ENCODE data around the gene FBXW11. TPM values are rescaled to one million over a fixed set of nuclear protein-coding genes. Genes with fewer than 3 reads are reported as not detected.

FBXW11 gene
- total RNA-seq, 2 donors from 2014 or later, result 29.0 to 64.6 TPM

GRCh38 chr5:171984748-171985419 lies 21.6 kb downstream of the FBXW11 start:
- Histone ChIP-seq H3K4me3 (no peak overlapping the region), H3K27ac (no peak overlapping the region), H3K27me3 (no peaks in the 10 kb centered on the region), H3K9me3 (peaks cover 0 to 8% (median 0%) of the 10 kb centered on the region in 3 donors), H3K4me1 (peaks cover 57% of the 10 kb centered on the region), H3K36me3 (replicated peaks in 1 of 2; ENCODE audit: insufficient read depth in 1 of 2, low read depth in 2 of 2) (no peaks in the 10 kb centered on the region)
- DNase-seq (no peak), ATAC-seq (no peak)
- intact Hi-C loops (cut with DNase I), result loop anchor here (10.0 kb wide), 1 partner anchor 70 kb away; no protein-coding TSS in a partner anchor
- 78 to 83% methylated on average over 6 of the region's 6 CpGs for WGBS, 2 donors
- TF ChIP-seq POLR2A (IDR thresholded peaks at IDR 0.05) (no peak), CTCF (IDR thresholded peaks at IDR 0.05) (no peak)

DNA sequence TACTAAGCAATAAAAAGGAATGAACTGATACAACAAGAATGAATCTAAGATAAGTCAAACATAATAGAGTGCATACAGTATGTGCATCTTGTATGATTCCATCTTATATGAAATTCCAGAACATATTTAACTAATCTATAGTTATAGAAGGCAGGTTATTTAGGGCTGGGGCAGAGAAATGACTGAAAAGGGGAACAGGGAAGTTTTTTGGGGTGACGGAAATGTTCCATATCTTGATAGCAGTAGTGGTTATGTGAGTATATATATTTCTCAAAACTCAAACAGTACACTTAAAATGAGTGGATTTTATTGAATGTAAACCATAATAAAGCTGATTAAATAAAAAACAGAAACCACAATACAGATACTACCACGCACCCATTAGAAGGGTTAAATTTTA lies 24.6 kb downstream of the FBXW11 start:
- Histone ChIP-seq H3K4me3 (no peak overlapping the region), H3K9me3 (peaks cover 0 to 12% (median 0%) of the 10 kb centered on the region in 3 donors), H3K36me3 (replicated peaks in 1 of 2; ENCODE audit: insufficient read depth in 1 of 2, low read depth in 2 of 2) (no peaks in the 10 kb centered on the region), H3K4me1 (peaks cover 52% of the 10 kb centered on the region), H3K27ac (no peak overlapping the region), H3K27me3 (no peaks in the 10 kb centered on the region)
- no peak for TF ChIP-seq POLR2A (IDR thresholded peaks at IDR 0.05)
- no peak for TF ChIP-seq CTCF (IDR thresholded peaks at IDR 0.05)
- DNase-seq, result no peak
- no peak for ATAC-seq
- 92 to 97% methylated on average over 2 of the region's 2 CpGs for WGBS, 2 donors
- intact Hi-C loops (cut with DNase I), result loop anchor here (10.0 kb wide), 1 partner anchor 67 kb away; no protein-coding TSS in a partner anchor

DNA sequence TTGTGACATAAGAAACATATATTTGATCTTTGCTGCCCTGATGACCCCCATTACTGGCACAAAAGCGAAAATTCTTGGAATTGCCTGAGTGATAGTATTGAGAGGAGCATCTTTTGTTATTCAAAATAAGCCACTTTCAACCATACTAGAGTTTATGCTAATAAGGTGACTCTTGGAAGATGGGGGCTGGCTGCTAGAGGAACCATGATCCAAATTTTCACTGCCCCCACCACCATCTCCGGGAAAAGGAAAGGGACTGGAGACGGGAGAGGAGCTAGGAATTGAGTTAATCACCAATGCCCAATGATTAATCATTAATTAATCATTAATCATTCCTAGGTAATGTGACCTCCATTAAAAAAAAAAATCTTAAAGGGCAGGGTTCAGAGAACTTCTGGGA lies 25.6 kb downstream of the FBXW11 start:
- peaks cover 63% of the 10 kb centered on the region for H3K4me1 ChIP-seq
- H3K27me3 ChIP-seq, result no peaks in the 10 kb centered on the region
- ATAC-seq (no peak), DNase-seq (no peak)
- no peak overlapping the region for H3K4me3 ChIP-seq
- no peak overlapping the region for H3K27ac ChIP-seq
- H3K36me3 ChIP-seq (replicated peaks in 1 of 2; ENCODE audit: insufficient read depth in 1 of 2, low read depth in 2 of 2), result no peaks in the 10 kb centered on the region
- intact Hi-C loops (cut with DNase I), result loop anchor here (10.0 kb wide), 1 partner anchor 66 kb away; no protein-coding TSS in a partner anchor
- TF ChIP-seq CTCF (IDR thresholded peaks at IDR 0.05), result no peak
- peaks cover 0 to 12% (median 0%) of the 10 kb centered on the region in 3 donors for H3K9me3 ChIP-seq
- 55 to 67% methylated on average over 3 of the region's 3 CpGs for WGBS, 2 donors

GRCh38 chr5:171979606-171980005 lies 26.8 kb downstream of the FBXW11 start:
- ATAC-seq (no peak), DNase-seq (no peak)
- Histone ChIP-seq H3K4me3 (no peak overlapping the region), H3K36me3 (replicated peaks in 1 of 2; ENCODE audit: insufficient read depth in 1 of 2, low read depth in 2 of 2) (no peaks in the 10 kb centered on the region), H3K9me3 (peaks cover 0 to 12% (median 0%) of the 10 kb centered on the region in 3 donors), H3K4me1 (peaks cover 68% of the 10 kb centered on the region), H3K27me3 (no peaks in the 10 kb centered on the region), H3K27ac (no peak overlapping the region)
- WGBS, 2 donors, result 91 to 92% methylated on average over 8 of the region's 8 CpGs
- TF ChIP-seq CTCF (IDR thresholded peaks at IDR 0.05), result no peak
- TF ChIP-seq POLR2A (IDR thresholded peaks at IDR 0.05), result no peak
- intact Hi-C loops (cut with DNase I), result loop anchor here (10.0 kb wide), 1 partner anchor 65 kb away; no protein-coding TSS in a partner anchor

DNA sequence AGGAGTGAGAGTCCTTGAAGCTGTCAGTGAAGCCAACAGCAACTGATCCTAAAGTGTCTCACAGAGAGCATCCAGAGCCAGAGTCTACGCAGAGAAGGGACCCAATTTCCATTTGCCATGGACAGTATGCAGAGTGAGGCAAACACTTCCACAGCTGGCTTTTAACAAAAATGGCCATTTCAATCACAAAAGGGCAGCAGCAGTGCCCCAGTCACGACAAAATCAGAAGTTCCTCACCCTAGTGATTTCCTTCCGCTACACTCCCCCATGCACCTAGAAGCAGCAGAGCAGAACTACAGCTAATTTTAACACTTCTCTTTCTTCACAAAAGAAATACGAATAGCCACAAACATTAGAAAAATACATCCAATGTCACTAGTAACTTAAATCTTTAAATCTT lies 27.9 kb downstream of the FBXW11 start:
- no peak for ATAC-seq
- Histone ChIP-seq H3K27ac (no peak overlapping the region), H3K27me3 (no peaks in the 10 kb centered on the region), H3K4me1 (peaks cover 65% of the 10 kb centered on the region), H3K9me3 (peaks cover 0 to 12% (median 0%) of the 10 kb centered on the region in 3 donors), H3K36me3 (replicated peaks in 1 of 2; ENCODE audit: insufficient read depth in 1 of 2, low read depth in 2 of 2) (no peaks in the 10 kb centered on the region), H3K4me3 (no peak overlapping the region)
- 94 to 96% methylated on average over 4 of the region's 4 CpGs for WGBS, 2 donors
- intact Hi-C loops (cut with DNase I), result no loop called here
- no peak for DNase-seq
- no peak for TF ChIP-seq CTCF (IDR thresholded peaks at IDR 0.05)
- TF ChIP-seq POLR2A (IDR thresholded peaks at IDR 0.05), result no peak

Data from body of pancreas (tissue), 4 donors.